GM21576 (cell line): ENCODE results near the gene GPS2.
"Not testable (repeated sequence)": the region's sequence is repeated elsewhere in the genome, so short reads cannot be mapped to it uniquely, and the experiment has no call there.

ENCODE experiments used
- ATAC-seq: cut with Tn5 transposase; IDR thresholded peaks from one replicate; pipeline ENCODE4 v1.9.1; 2021; ENCODE audit warnings: mild to moderate bottlenecking, moderate library complexity; ENCODE audit not compliant: unreplicated experiment

The GPS2 gene

DNA sequence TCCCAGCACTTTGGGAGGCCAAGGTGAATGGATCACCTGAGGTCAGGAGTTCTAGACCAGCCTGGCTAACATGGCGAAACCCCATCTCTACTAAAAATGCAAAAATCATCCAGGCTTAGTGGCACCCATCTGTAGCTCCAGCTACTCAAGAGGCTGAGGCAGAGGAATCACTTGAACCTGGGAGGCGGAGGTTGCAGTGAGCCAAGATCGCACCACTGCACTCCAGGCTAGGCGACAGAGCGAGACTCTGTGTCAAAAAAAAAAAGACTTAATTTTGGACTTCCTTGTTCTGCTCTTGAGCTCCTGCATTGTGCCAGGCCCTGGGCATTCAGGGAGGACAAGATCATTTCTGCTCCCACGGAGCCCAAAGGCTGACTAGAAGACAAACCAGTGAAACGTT is 22.4 kb upstream of the GPS2 start:
- ATAC-seq, result not testable (repeated sequence)

GRCh38 chr17:7336240-7337175 is 21.3 kb upstream of the GPS2 start, which contains the start of gene ACAP1:
Gene ACAP1 (plus strand): TSS chr17:7336529. CDS start chr17:7336735, 206 bp downstream.
- peak; percentile 53 for ATAC-seq

- ATAC-seq, result not testable (repeated sequence)
Observed at GRCh38 chr17:7335765-7336164, 20.6 kb upstream of the GPS2 start.

DNA sequence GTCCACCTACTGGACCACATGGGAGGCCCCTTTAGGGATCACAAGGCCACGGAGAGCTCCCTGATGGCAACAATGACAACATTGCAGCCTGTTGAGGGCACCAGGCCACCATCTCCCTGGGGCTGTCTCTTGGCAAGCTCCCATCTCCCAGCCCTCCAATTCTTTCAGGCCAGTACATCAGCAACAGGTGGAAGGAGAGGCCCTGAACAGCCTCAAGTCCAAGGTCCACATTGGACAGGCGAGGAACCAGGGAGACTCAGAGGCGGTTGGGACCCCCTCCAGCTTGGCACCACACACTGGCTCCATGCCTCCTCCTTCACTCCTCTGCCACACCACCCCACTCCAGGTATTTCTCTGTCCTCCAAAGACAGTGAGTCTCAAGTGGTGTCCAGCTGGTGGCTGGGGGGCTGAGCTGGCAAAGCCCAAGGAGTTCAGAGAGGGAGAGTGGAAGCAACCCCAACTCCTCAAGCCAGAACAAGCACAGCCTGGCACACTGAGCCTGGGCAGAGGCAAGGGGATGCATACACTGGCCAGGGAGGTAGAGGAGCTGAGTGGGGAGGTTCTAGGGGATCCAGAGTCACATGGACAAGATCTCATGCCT is 19.9 kb upstream of the GPS2 start:
- no peak for ATAC-seq

DNA sequence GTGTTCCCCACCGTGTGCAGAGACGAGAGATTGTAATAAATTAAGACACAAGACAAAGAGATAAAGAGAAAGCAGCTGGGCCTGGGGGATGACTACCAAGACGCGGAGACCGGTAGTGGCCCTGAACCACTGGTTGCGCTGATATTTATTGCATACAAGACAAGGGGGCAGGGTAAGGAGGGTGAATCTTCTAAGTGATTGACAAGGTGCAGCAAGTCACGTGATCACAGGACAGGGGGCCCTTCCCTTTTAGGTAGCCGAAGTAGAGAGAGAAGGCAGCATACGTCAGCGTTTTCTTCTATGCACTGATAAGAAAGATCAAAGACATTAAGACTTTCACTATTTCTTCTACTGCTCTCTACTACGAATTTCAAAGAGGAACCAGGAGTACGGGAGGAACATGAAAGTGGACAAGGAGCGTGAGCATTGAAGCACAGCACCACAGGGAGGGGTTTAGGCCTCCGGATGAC is 17.5 kb upstream of the GPS2 start:
- ATAC-seq, result not testable (repeated sequence)

DNA sequence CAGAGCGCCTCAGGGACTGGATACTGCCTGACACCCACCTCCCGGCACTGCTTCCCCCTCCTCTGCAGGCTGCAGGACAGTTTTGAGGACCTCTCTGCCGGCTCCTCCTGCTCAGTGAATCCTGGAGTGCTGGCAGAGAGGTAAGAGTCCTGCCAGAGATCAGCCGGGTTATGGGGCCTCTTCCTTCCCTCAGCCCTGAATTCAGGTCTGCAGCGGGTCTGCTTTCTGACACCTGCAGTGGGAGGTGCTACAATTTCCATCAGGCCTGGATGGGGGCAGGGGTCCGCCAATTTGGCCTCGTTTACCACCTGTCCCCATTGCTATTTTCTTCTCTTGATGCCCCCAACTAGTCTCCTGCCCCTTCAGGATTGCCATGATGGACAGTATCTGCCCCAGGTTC is 17.0 kb upstream of the GPS2 start:
- no peak for ATAC-seq

- no peak for ATAC-seq
Observed at GRCh38 chr17:7330638-7331015, 15.5 kb upstream of the GPS2 start.

GRCh38 chr17:7329997-7330637 is 15.0 kb upstream of the GPS2 start:
- ATAC-seq, result peak; percentile 32

DNA sequence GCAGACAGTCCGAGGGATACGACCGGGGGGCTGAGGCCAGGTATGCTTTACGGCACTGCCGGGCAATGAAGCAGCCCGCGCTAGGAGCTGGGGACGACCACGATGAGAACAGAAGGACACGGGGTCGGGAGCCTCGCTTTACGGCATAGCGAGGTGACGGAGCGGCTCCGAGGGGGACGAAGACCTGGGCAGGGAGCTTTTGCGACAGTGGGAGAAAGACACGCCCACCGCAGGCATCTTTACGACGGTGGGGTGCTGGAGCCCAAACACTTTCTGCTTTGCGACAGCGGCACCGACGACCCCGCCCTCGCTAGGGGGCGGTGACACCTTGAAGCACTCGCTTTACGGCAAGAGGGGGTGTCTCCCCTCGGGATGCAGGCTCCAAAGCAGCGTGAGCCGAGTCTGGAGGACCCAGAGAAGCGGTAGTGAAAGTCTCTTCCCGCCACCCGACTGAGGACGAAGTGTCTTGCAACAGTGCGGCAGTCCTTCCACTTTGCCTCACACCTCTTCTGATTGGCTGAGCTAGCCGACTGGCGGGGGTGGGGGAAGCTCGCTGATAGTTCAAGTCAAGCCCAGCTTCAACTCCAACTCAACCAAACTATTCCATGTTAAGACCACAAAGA is 14.3 kb upstream of the GPS2 start:
- peak; percentile 46 for ATAC-seq

- ATAC-seq, result peak; percentile 12
Observed at GRCh38 chr17:7328840-7329373, 13.7 kb upstream of the GPS2 start, which contains the start of gene NEURL4. Gene NEURL4 (minus strand): TSS chr17:7329335. CDS start chr17:7329312, 23 bp downstream.

- ATAC-seq, result no peak
Observed at GRCh38 chr17:7328009-7328408, 12.8 kb upstream of the GPS2 start.

DNA sequence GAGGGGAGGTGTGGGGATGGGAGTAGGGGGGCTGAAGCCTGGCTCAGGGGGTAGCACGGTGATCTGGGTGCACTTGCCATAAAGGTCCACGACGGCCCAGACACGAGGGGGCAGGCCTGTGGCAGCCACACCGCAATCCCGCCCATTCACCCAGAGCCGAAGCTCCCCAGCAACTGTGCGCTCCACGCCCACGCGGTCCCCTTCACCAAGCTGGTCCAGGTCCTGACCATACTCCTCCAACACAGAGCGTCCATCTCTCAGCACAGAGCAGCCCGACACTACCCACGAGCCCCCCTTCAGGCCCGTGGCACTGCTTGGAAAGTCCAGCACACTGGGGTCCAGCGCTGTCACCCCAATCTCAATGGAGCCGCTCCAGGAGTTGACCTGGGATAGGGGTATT is 12.3 kb upstream of the GPS2 start:
- ATAC-seq, result no peak

- no peak for ATAC-seq
Observed at GRCh38 chr17:7327056-7327455, 11.9 kb upstream of the GPS2 start.

GRCh38 chr17:7326186-7326585 is 11.0 kb upstream of the GPS2 start:
- no peak for ATAC-seq

- ATAC-seq, result no peak
Observed at GRCh38 chr17:7325031-7325528, 9.9 kb upstream of the GPS2 start.

GRCh38 chr17:7324438-7324779 is 9.2 kb upstream of the GPS2 start:
- no peak for ATAC-seq

DNA sequence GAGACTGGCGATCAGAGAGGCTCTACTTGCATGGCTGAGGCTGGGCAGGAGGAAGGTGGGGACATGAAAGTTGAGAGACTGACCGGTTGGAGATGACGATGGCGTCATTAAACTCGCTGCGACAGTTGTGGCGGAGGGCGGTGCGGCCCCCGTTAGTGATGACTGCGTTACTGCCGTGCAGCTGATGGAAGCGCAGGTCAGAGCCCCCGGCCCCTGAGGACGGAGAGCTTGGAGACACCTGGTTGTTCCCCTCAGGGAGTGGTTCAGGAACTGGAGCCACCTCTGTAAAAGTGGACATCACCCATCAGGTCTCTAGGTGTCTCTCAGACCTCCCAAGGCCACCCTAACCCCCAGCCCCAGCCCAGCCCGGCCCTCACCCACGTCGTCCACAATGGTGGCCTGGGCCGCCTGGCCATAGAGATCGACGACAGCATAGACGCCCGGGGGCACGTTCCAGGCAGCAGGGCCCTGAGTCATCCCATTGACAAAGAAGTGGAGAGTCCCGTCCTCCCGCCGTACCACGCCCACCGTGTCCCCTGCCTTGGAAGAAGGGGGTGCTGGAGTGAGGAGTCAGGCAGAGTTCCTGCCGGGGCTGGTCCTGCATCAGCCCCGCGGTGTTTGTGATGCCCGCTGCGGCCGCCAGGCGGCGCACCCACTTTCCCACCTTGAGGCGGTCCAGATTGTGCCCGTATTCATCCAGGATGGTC is 8.7 kb upstream of the GPS2 start:
- no peak for ATAC-seq

DNA sequence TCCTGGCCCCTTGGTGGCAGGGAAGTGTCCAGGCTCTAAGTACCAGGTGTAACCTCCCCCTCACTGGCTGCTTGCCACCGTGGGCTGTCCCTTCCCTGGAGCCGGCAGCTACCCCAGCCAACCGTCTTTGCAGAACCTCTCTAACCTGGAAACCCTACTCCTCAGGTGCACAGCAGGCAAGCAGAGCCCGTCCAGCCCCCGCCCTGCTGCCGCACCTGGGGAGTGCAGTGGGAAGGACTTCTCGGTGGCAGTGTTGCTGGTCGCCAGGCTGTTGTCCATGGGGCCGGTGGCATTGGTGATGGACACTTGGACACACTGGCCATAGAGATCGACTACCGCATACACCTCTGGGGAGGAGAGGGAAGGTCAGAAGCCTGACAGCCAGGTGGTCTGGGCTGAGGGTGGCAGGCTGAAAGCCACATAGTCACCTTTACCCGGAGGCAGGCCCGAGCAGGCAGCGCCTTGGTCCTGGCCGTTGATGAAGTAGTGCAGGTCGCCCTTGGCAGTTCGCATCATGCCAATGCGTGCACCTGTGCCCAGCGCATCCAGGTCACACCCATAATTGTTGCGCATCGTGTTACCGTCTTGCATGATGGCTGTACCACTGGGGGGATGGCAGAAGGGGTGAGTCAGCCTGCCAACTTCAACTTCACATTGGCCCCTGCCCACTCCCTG is 7.5 kb upstream of the GPS2 start:
- ATAC-seq, result no peak

DNA sequence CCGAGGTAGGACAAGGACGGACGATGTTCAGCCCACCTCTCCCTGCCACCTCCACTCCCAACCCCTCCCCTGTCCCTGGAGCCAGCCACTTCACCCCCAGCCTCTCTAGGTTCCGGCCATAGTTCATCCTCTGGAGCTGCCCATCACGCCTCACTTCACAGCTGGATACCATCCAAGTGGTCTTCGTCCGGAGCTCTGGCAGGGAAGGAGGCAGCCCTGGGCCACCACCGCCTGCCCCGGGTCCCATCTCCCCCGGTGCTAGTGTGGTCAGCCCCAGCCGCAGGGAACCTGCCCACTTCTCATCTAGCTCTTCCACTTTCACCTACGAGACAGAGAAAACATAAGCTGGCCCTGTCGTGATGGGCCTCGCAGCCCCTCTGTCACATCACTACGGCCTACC is 6.3 kb upstream of the GPS2 start:
- ATAC-seq, result no peak
